NCI-H1694 (cell line): Measurements from ENCODE around the gene PTH1R.

Source experiments
- DNase-seq: peaks from one replicate; lab custom pipeline; 2025; lab: John Stamatoyannopoulos, UW

The PTH1R gene

DNA sequence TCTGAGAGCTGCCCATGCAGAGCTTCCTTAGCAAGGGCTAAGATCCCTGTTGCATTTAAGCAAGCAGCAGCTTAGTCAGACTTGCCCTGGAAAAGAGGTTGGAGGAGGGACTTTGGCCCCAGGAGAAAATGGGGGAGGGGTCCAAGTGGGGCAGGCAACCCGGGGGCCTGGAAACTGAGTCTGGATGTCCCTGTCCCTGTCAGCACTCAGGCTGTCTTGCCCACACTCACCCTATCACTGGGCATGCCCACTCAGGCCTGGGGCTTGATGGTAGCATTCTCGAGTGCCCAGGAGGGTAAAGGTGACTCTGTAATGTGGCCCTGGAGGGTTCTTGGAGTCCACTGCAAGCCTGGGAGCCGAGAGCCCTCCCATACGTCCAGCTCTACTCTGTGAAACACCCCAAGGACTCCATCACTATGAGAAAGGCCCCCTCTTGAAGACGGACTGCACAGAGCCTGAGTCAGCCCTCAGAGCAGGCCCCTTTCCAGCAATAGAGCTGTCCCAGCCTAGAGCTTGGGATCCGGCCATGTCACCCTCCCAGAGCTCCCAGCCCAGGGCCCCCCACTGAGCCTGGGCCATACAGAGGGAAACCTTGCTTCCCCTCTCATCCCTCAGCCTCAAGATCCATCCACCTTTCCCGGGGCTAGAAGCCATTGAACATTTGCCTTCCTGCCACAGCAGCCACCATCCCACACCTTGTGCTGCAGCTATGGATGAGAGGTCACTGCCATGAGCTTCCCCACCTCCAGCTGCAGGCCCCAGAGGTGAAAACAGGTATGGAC is 27.6 kb upstream of the PTH1R start:
- DNase-seq = no peak

- DNase-seq = no peak
These were observed 27.1 kb upstream of the PTH1R start for GRCh38 chr3:46850468-46850779.

DNA sequence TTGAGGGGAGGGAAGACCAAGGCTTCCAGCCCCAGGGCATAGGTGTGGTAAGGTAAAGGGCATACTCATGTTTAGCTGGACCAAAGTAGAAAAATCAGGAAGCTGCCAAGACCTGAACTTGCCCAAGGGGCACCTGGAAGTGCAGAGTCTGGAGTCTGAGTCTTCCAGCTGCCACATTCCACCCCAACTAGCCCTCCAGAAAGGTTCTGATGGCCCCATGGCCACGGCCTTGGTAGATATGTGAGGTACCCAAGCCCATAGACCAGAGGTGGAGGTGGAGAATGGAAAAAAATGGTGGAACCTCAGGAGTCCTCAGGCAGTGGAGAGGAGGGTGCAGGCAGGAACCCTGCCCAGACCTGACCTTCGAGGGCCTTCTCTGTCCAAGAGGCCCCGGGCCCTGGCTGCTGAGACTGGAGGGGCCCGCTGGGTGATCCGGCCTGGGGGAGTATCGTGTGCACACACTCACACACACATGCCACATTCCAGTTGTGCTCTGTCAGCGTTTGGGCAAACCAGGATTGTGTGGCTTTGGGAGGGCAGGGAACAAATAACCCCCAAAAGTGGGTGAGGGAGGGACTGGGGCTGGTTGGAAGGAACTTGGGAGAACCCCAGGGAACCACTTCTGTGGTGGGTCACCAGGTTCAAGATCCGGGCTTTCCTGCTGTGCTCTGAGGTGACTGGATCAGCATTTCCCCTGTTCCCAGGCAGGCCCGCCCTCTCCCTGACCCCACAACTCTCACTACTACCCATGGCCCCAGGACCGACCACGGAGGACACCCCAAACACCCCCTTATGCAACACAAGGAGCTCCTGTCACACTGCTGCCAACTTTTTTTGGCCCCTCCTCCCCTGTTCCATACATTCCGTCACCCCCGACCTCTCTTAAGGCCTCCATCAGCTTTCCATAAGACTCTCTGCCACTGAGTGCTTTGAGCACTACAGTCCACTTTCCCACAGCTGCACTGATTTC is 25.9 kb upstream of the PTH1R start:
- no peak for DNase-seq

- no peak for DNase-seq
These were observed 25.2 kb upstream of the PTH1R start for GRCh38 chr3:46852334-46852720.

DNA sequence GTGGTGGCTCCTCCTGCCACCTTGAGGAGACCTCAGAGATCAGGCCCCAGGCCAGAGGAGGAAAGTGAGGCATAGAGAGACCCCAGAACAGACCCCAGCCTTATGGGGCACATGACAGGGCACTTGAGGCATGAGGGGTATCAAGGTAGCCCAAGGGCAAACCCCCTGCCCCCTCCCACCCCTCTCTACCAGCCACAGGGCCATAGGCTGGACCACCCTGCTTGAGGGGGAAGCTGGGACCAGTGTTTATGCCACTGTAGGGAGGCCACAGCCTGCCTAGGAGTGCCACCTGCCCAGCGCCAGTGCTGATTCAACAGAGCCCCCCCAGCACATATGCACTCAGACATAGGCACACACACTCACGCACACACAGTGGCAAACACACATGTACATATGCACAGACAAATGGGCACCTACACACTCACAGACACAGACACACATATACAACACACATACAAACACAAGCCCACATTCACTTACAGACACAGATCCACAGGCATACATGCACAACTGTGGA is 24.6 kb upstream of the PTH1R start:
- DNase-seq = no peak

DNA sequence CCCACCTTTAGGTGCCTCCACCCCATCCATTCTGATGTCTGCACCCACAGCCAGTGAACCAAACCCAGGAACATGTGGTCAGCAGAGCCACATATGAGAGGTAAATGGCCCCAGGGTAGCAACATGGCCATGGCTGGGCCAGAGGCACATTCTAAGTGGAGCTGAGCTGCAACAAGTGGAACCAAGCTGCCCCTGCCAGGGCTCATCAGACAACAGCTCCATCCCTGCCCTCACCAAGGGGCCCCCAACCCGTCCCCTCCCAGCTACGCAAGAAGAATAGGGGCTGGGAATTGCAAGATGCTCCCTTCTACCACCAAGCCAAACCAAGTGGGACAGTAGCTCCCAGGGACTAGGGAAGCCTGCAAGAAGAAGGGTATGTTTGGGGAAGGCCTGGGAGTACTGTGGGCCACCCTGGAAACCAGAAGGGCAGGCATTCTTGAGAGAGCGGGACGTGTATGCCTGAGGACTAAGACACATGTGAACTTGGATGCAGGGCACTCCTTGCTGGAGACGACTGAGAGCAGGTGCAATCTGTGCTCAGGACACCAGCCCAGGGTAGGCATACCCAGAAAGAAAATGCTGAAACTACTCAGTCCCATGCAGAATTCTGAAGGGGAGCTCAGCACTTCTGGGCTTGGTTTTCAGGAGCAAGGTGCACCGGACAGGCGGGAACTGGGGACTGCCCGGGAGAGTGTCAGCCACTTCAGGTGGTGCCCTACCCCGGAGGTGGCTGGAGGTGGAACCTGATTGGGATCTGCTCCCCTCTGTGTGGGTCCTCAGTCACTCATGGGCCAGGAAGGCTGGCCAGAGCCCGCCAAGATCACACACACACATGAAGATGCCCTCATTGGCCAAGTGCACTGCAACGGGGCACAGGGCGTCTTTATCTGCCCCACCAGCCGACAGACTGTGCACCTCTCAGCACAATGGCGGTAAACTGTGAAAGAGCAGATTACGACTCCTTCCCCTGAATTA is 23.8 kb upstream of the PTH1R start:
- no peak for DNase-seq

GRCh38 chr3:46854555-46854991 is 22.9 kb upstream of the PTH1R start:
- no peak for DNase-seq

GRCh38 chr3:46856576-46857471 is 20.7 kb upstream of the PTH1R start:
- DNase-seq = no peak

DNA sequence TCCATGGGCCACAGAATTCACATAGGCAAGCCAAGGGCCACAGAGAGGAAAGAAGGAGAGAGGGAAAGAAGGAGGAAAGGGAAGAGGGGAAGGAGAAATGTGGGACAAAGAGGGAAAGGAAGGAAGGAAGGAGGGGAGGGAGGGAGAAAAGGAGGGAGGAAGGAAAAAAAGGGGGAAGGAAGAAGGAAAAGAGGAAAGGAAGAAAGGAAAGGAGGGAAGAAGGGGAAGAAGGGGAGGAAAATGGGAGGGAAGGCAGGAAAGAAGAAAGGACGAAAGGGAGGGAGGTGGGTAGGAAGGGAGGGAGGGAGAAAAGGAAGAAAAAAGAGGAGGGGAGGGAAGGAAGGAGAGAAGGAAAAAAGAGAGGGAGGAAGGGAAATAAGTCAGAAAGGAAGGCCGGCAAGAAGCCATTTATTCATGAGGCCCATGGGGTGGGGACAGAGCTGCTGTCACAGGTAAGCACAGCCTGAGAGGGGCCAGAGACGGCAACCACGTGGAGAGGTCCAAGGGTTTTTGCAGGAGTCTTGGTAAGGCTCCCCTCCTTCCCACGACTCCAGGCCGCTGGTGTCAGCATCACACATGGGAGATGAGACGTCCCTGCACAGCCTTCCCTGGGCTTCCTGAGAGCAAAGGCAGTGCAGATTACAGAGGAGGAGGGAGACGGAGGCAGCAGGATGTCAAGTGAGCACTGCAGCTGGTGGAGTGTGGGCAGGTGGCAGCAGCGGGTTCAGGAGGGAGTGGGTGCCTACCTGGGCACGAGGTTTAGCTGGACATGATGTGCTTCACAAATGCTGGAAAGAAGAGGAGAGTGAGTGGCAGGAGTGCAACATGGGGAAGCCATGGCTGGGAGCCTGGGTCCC is 19.8 kb upstream of the PTH1R start:
- no peak for DNase-seq

- no peak for DNase-seq
These were observed 19.1 kb upstream of the PTH1R start for GRCh38 chr3:46858456-46858855.

DNA sequence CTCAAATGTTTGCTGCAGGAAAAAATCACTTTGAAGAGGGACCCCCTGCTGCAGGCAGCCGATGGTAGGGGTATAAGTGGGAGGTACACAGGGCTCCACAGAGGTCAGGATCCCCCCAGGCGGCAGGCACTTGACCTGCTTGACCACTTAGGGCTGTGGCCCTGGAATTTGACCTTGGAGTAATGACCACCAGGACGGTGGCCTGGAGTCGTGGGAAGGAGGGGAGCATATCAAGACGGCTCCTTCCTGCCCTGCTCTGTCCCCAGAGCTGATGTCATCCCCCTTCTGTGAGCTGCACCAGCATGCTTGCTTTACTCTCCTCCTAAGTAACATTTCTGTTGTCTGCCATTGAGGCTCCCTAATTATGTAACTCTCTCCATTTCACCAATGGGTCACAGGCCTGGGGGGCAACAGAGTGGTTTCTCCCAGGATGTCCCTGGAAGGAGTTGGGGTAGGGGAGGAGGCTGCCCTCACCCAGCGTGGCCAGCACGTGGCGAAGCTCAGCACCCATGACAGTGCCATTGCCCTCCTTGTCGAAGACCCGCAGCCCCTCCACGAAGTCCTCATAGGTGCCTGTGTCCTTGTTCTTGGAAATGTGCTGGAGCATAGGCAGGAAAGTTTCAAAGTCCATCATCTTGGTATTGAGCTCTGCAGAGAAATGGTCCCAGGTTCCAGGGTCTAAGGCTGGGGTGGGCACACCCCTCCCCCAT is 18.4 kb upstream of the PTH1R start:
- no peak for DNase-seq

DNA sequence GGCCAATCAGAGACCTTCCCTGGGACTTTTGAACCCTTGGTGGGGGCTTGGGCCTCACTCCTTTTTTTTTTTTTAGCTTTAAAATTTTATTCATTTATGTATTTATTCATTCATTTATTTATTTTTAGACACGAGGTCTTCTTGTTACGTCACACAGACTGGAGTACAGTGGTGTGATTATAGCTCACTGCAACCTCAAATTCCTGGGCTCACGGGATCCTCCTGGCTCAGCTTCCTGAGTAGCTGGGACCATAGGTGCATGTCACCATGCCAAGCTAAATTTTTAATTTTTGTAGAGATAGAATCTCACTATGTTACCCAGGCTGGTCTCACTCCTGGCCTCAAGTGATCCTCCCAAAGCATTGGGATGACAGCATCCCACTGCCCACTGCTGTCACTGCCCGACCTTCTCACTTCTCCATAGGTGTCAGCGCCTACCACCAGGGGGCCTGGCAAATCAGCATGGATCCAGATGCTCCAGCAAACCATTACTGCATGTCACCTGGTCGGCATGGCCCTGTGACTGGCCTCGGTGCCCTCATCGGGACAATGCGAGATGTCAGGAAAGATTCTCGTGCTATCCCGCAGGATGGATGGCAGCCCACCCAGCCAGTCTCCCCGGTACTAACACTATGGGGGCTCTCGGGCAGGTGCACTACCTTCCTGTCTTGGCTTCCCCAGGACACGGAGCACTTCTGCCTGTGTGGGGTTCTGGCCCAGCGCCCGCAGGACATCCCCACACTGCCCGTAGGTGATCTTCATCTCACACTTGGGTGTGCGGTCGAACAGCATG is 17.3 kb upstream of the PTH1R start:
- no peak for DNase-seq

GRCh38 chr3:46860810-46861604 is 16.5 kb upstream of the PTH1R start:
- no peak for DNase-seq

DNA sequence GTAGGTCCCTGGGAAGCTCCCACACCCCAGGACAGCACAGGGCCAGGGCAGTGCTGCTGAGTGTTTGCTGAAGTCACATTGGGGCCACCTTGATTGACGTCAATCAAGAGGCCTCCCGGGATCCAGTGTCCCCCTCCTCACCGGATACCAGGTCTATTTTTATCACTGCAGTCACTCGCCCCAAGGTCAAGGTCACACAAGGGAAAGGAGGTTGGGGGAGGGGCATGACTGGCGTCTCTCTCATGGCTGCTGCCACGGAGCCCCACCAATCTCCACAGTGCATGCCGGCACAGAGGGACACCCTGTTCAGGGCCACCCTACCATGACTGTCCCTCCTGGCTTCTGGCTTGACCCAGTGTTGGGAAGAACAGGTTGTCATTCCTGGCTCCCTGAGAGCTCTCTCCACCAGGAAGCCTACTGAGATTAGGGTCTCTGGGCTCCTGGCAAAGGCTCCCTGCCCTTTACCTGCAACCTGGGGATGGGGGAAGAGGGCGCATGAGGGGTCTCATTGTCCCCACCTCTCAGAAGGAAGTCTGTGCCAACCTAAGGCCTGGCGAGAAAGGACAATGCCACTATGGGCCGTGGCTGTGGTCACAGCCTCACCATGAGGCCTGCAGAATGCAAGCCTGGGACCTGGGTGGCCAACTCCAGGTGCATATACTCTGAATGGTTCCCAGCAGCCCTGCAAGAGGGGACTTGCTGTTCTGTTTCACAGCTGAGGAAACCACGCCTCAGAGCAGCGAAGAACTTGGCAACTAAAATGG is 15.7 kb upstream of the PTH1R start:
- no peak for DNase-seq

GRCh38 chr3:46862369-46863025 is 15.0 kb upstream of the PTH1R start:
- DNase-seq = no peak

DNA sequence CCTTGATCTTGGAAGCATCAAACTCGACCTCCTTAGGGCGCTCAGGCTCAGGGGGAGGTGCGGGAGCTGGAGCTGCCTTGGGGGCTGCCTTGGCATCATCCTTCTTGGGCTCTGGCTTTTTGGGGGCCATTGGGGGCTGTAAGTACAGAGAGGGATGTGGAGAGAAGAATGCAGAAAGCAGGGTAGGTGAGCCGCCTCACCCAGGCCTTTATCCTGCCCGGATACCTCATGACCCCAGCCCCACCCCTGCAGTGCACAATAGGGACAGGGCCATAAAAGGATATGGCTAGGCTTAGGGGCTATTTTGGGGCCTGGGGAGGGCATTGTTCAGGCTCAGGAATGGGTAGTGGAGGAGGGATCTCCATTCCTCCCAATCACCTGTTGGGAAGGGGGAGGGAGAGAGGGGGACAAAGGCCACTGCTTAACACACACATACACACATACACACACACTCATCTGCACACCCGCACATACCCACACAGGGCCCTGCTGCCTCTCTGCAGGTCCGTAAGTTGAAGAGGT is 14.2 kb upstream of the PTH1R start, which contains the start of gene MYL3:
Gene MYL3, minus strand, starts transcription at position 184 of the 522 bp plus-strand sequence. Its CDS starts 54 bp downstream, at position 130.
- no peak for DNase-seq
